HG02981 (cell line): Measurements from ENCODE around the gene CLN6.
"Not testable (repeated sequence)": the region's sequence is repeated elsewhere in the genome, so short reads cannot be mapped to it uniquely, and the experiment has no call there.

ENCODE experiments used
- ATAC-seq: cut with Tn5 transposase; IDR thresholded peaks from one replicate; pipeline ENCODE4 v1.9.1; 2021; ENCODE audit warnings: mild to moderate bottlenecking, moderate library complexity; ENCODE audit not compliant: unreplicated experiment

The CLN6 gene

GRCh38 chr15:68207176-68207935 is 22.2 kb downstream of the CLN6 start:
- ATAC-seq, result no peak

GRCh38 chr15:68206711-68207151 is 22.8 kb downstream of the CLN6 start:
- no peak for ATAC-seq

GRCh38 chr15:68205954-68206539 is 23.5 kb downstream of the CLN6 start:
- no peak for ATAC-seq

- ATAC-seq, result no peak
Measured at GRCh38 chr15:68205558-68205944, 24.0 kb downstream of the CLN6 start.

- ATAC-seq, result no peak
Measured at GRCh38 chr15:68204776-68205557, 24.6 kb downstream of the CLN6 start, which contains the start of gene CALML4. CALML4 (minus strand) TSS chr15:68205332; CDS start chr15:68205247, 85 bp downstream.

- ATAC-seq, result no peak
Measured at GRCh38 chr15:68204361-68204760, 25.2 kb downstream of the CLN6 start.

- ATAC-seq, result no peak
Measured at GRCh38 chr15:68203956-68204355, 25.6 kb downstream of the CLN6 start.

GRCh38 chr15:68203486-68203885 is 26.0 kb downstream of the CLN6 start:
- ATAC-seq, result no peak

- ATAC-seq, result not testable (repeated sequence)
Measured at GRCh38 chr15:68202994-68203393, 26.5 kb downstream of the CLN6 start.

- ATAC-seq, result no peak
Measured at GRCh38 chr15:68201879-68202261, 27.7 kb downstream of the CLN6 start.

- ATAC-seq, result no peak
Measured at GRCh38 chr15:68201153-68201878, 28.2 kb downstream of the CLN6 start.

GRCh38 chr15:68200016-68200861 is 29.3 kb downstream of the CLN6 start:
- no peak for ATAC-seq

GRCh38 chr15:68199340-68199739 is 30.2 kb downstream of the CLN6 start:
- no peak for ATAC-seq

GRCh38 chr15:68197661-68198437 is 31.7 kb downstream of the CLN6 start:
- no peak for ATAC-seq

- no peak for ATAC-seq
Measured at GRCh38 chr15:68197170-68197492, 32.4 kb downstream of the CLN6 start.

- ATAC-seq, result no peak
Measured at GRCh38 chr15:68196445-68197169, 32.9 kb downstream of the CLN6 start.

GRCh38 chr15:68195336-68196112 is 34.0 kb downstream of the CLN6 start:
- ATAC-seq, result no peak
